ENCODE data around the gene GALT. TPM values are rescaled to one million over a fixed set of nuclear protein-coding genes. Genes with fewer than 3 reads are reported as not detected.

Gene GALT
- total RNA-seq, 2 donors from 2014 or later: 44.3 to 49.3 TPM

DNA sequence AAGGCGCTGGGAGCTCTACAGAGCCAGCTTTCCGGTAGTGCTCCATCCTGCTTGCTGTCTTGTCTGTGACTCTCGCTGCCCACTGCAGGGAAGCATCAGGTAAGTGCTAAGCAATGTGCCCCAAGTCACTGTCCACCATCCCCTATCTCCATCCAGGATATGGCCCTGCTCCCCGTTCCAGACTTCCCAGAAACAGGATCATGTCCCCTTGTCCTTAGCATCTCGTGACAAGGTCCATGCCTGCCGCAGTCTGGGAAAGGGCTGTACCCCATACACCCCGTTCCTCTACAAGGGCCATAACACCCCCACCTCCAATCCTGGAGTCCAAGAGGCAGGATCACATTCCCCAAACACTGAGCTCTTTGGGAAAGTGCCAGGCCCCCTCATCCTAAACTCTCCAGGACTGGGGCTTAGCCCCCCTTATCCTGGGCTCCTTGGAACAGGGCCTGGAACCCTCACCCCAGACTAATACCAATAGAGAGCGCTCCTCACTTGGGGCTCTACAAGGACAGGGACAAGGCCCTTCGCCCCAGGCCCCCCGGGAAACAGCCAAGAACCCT lies 35.1 kb upstream of the GALT start:
- H3K27ac ChIP-seq (ENCODE audit: low read depth, low read length): peak overlapping the region; percentile 4
- WGBS, 2 experiments (ENCODE audit: insufficient coverage in 1 of 2, insufficient read length in 1 of 2): 62 to 70% methylated on average over 7 to 10 of the region's 10 CpGs
- Mint-ChIP-seq H3K9me3 (no peaks in the 10 kb centered on the region), H3K27ac (peak overlapping the region; percentile 86), H3K4me1 (peaks cover 18% of the 10 kb centered on the region), H3K36me3 (ENCODE audit: low read depth) (peaks cover 17% of the 10 kb centered on the region), H3K27me3 (ENCODE audit: insufficient read depth) (peaks cover 1% of the 10 kb centered on the region), H3K4me3 (peak overlapping the region; percentile 85)
- DNase-seq: no peak
- H3K36me3 ChIP-seq (ENCODE audit: control insufficient read depth, insufficient read depth, low read length): peaks cover 11% of the 10 kb centered on the region
- no peaks in the 10 kb centered on the region for H3K4me1 ChIP-seq (ENCODE audit: control insufficient read depth, insufficient read depth, low read length)
- H3K27me3 ChIP-seq (ENCODE audit: control insufficient read depth, insufficient read depth, low read length, poor library complexity, severe bottlenecking): no peaks in the 10 kb centered on the region
- TF ChIP-seq, protein P1, sequence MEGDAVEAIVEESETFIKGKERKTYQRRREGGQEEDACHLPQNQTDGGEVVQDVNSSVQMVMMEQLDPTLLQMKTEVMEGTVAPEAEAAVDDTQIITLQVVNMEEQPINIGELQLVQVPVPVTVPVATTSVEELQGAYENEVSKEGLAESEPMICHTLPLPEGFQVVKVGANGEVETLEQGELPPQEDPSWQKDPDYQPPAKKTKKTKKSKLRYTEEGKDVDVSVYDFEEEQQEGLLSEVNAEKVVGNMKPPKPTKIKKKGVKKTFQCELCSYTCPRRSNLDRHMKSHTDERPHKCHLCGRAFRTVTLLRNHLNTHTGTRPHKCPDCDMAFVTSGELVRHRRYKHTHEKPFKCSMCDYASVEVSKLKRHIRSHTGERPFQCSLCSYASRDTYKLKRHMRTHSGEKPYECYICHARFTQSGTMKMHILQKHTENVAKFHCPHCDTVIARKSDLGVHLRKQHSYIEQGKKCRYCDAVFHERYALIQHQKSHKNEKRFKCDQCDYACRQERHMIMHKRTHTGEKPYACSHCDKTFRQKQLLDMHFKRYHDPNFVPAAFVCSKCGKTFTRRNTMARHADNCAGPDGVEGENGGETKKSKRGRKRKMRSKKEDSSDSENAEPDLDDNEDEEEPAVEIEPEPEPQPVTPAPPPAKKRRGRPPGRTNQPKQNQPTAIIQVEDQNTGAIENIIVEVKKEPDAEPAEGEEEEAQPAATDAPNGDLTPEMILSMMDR (conservative IDR thresholded peaks at IDR 0.05): no peak
- peak overlapping the region; percentile 81 for H3K9ac ChIP-seq (ENCODE audit: extremely low read depth, low read length, poor library complexity, severe bottlenecking)
- peak overlapping the region; percentile 90 for H3K4me3 ChIP-seq (ENCODE audit: low read length)
- no peaks in the 10 kb centered on the region for H3K9me3 ChIP-seq (ENCODE audit: control insufficient read depth, low read length)

- H3K4me1 ChIP-seq (ENCODE audit: control insufficient read depth, insufficient read depth, low read length): no peaks in the 10 kb centered on the region
- H3K27ac ChIP-seq (ENCODE audit: low read depth, low read length): peak within 1 kb of the TSS; percentile 90
- peak within 1 kb of the TSS; percentile 90 for H3K4me3 ChIP-seq (ENCODE audit: low read length)
- no peaks in the 10 kb centered on the region for H3K27me3 ChIP-seq (ENCODE audit: control insufficient read depth, insufficient read depth, low read length, poor library complexity, severe bottlenecking)
- Mint-ChIP-seq H3K27me3 (ENCODE audit: insufficient read depth) (peaks cover 1% of the 10 kb centered on the region), H3K4me3 (peak within 1 kb of the TSS; percentile 85), H3K4me1 (peaks cover 18% of the 10 kb centered on the region), H3K36me3 (ENCODE audit: low read depth) (peaks cover 22% of the 10 kb centered on the region), H3K9me3 (no peaks in the 10 kb centered on the region), H3K27ac (peak within 1 kb of the TSS; percentile 86)
- H3K36me3 ChIP-seq (ENCODE audit: control insufficient read depth, insufficient read depth, low read length): peaks cover 17% of the 10 kb centered on the region
- TF ChIP-seq, protein P1 (conservative IDR thresholded peaks at IDR 0.05): no peak
- peak within 1 kb of the TSS; percentile 81 for H3K9ac ChIP-seq (ENCODE audit: extremely low read depth, low read length, poor library complexity, severe bottlenecking)
- 2% methylated on average over 37 to 77 of the region's 77 CpGs for WGBS, 2 experiments (ENCODE audit: insufficient coverage in 1 of 2, insufficient read length in 1 of 2)
- no peaks in the 10 kb centered on the region for H3K9me3 ChIP-seq (ENCODE audit: control insufficient read depth, low read length)
- peak; percentile 92 for DNase-seq
These were observed 34.4 kb upstream of the GALT start, which contains the start of gene RPP25L for GRCh38 chr9:34611811-34612787. RPP25L (minus strand) TSS chr9:34612097; CDS start chr9:34611296, 801 bp downstream.

DNA sequence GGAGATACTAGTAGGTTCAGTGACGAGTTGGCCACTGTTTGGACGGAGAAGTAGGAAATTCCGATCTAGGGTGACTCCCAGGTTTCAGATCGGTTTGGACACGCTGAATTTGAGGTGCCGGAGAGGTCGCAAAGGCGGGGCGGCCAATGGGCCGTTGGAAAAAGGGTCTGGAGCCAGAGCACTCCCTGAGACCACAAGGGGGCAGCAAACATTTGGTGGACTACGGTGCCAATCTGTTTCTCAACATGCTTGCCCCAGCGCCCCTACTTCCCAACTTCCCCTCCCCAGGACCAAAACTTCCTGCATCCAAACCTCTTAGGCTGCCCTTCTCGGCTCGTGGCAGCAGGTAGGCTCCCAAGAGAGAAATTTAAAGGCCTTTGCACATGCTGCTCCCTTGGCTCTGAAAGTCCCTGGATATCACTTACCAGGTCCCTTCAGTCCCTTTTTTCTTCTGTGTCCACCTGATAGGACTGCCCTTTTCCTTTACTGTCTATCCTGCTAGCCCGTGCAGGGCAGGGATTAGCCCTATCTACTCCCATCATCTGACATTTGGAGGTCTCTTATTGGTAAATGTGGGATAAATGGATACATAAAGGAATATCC lies 33.6 kb upstream of the GALT start:
- Histone ChIP-seq H3K9ac (ENCODE audit: extremely low read depth, low read length, poor library complexity, severe bottlenecking) (peak overlapping the region; percentile 81), H3K27ac (ENCODE audit: low read depth, low read length) (peak overlapping the region; percentile 90), H3K4me1 (ENCODE audit: control insufficient read depth, insufficient read depth, low read length) (no peaks in the 10 kb centered on the region), H3K36me3 (ENCODE audit: control insufficient read depth, insufficient read depth, low read length) (peaks cover 24% of the 10 kb centered on the region), H3K4me3 (ENCODE audit: low read length) (peak overlapping the region; percentile 90), H3K27me3 (ENCODE audit: control insufficient read depth, insufficient read depth, low read length, poor library complexity, severe bottlenecking) (no peaks in the 10 kb centered on the region), H3K9me3 (ENCODE audit: control insufficient read depth, low read length) (no peaks in the 10 kb centered on the region)
- Mint-ChIP-seq H3K27ac (no peak overlapping the region), H3K4me1 (peaks cover 18% of the 10 kb centered on the region), H3K4me3 (peak overlapping the region; percentile 85), H3K9me3 (no peaks in the 10 kb centered on the region), H3K27me3 (ENCODE audit: insufficient read depth) (peaks cover 1% of the 10 kb centered on the region), H3K36me3 (ENCODE audit: low read depth) (peaks cover 27% of the 10 kb centered on the region)
- 4 to 7% methylated on average over 12 to 15 of the region's 15 CpGs for WGBS, 2 experiments (ENCODE audit: insufficient coverage in 1 of 2, insufficient read length in 1 of 2)
- DNase-seq: peak; percentile 93
- TF ChIP-seq, protein P1 (conservative IDR thresholded peaks at IDR 0.05): peak; percentile 92

All from endodermal cell (in vitro differentiated cells).